GM12892 (cell line): ENCODE results near the gene SCAP.

ENCODE experiments used
- DNase-seq: peaks from one replicate; pipeline ENCODE4 v3.0.0; 2011; ENCODE audit not compliant: insufficient read length
- FAIRE-seq: peaks from 2 replicates; lab custom pipeline; 2011; peaks lifted over from hg19 to GRCh38; lab: Jason Lieb, UNC
- POLR2A ChIP-seq: IDR thresholded peaks from 2 replicates; pipeline ENCODE4 v1.6.1; 2011; ENCODE audit warnings: low read depth, low read length, control low read depth
- POLR2AphosphoS5 ChIP-seq: IDR thresholded peaks from 2 replicates; pipeline ENCODE4 v1.6.1; 2011; ENCODE audit warnings: low read depth, low read length, control low read depth
- TAF1 ChIP-seq: IDR thresholded peaks from 2 replicates; pipeline ENCODE4 v1.6.1; 2011; ENCODE audit warnings: low read depth, mild to moderate bottlenecking, control low read depth, low read length, borderline replicate concordance

SCAP gene

DNA sequence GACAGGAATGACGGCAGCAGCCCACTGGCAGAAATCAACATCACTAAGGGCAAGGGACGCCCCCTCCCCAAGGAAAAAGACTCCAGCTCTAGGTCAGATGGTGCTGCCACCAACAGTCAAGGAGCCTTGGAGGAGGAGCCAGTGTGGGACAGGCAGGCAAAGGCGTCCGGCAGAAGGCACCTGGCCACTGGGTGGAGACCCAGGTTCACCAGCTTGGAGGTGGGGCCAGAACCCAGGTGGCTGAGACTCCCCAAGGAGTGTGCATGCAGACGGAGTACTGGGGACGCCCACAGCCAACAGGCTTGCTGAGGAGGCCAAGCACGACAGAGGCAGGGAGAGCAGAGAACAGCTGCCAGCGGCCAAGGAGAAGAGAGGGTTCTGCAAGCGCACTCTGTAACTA, 59.7 kb downstream of the SCAP start:
- FAIRE-seq (no peak), DNase-seq (no peak)
- TF ChIP-seq POLR2AphosphoS5 (no peak), POLR2A (no peak), TAF1 (no peak)

- TF ChIP-seq TAF1 (no peak), POLR2AphosphoS5 (no peak), POLR2A (no peak)
- FAIRE-seq = no peak
These were observed 60.8 kb downstream of the SCAP start for GRCh38 chr3:47414666-47415587.

GRCh38 chr3:47414161-47414564, 61.6 kb downstream of the SCAP start:
- DNase-seq = no peak
- FAIRE-seq = no peak
- no peak for TF ChIP-seq POLR2AphosphoS5
- TF ChIP-seq POLR2A = no peak
- TF ChIP-seq TAF1 = no peak

More at GRCh38 chr3:47414666-47415587, 60.8 kb downstream of the SCAP start:
- no peak for DNase-seq

- DNase-seq = no peak
- FAIRE-seq = no peak
- TF ChIP-seq POLR2AphosphoS5 = no peak
- no peak for TF ChIP-seq POLR2A
- TF ChIP-seq TAF1 = no peak
These were observed 62.0 kb downstream of the SCAP start for GRCh38 chr3:47413751-47414150.

DNA sequence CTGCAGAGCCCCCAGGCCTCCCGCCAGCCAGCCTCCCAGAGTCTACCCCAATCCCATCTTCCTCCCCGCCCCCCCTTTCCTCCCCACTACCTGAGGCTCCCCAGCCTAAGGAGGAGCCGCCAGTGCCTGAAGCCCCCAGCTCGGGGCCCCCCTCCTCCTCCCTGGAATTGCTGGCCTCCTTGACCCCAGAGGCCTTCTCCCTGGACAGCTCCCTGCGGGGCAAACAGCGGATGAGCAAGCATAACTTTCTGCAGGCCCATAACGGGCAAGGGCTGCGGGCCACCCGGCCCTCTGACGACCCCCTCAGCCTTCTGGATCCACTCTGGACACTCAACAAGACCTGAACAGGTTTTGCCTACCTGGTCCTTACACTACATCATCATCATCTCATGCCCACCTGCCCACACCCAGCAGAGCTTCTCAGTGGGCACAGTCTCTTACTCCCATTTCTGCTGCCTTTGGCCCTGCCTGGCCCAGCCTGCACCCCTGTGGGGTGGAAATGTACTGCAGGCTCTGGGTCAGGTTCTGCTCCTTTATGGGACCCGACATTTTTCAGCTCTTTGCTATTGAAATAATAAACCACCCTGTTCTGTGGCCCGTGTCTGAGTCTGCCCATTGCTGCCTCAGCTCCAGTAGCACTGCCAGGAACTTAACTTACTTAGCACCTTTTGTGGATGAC, 62.8 kb downstream of the SCAP start:
- no peak for FAIRE-seq
- no peak for DNase-seq
- no peak for TF ChIP-seq POLR2A
- TF ChIP-seq POLR2AphosphoS5 = no peak; the same call in 1 of the 2 replicates
- no peak for TF ChIP-seq TAF1

GRCh38 chr3:47412453-47412756, 63.3 kb downstream of the SCAP start:
- no peak for DNase-seq
- TF ChIP-seq POLR2AphosphoS5 (no peak), POLR2A (no peak), TAF1 (no peak)
- FAIRE-seq = no peak

DNA sequence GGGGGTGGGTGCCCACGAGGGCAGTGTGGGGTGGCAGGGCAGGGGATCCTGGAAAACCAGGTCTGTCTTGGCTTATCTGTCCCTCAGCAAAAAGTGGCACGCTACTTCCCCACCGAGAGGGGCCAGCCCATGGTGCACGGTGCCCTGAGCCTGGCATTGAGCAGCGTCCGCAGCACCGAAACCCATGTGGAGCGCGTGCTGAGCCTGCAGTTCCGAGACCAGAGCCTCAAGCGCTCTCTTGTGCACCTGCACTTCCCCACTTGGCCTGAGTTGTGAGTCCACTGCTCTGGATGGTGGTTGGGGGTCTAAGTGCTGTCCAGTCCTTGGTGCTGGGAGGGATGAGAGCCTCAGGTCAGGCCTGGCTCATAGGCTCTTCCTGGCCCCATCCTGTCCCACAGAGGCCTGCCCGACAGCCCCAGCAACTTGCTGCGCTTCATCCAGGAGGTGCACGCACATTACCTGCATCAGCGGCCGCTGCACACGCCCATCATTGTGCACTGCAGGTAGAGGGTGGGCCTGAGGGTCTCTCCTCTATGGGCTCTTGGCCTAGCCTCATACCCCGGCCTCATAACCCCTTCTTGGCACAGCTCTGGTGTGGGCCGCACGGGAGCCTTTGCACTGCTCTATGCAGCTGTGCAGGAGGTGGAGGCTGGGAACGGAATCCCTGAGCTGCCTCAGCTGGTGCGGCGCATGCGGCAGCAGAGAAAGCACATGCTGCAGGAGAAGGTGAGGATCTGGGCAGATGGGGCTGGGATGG, 63.9 kb downstream of the SCAP start:
- DNase-seq = no peak
- TF ChIP-seq TAF1 = no peak
- TF ChIP-seq POLR2AphosphoS5 = no peak; the same call in 1 of the 2 replicates
- no peak for FAIRE-seq

- no peak for DNase-seq
- FAIRE-seq = no peak
- TF ChIP-seq POLR2AphosphoS5 = no peak
- TF ChIP-seq TAF1 = no peak
- no peak for TF ChIP-seq POLR2A
These were observed 64.7 kb downstream of the SCAP start for GRCh38 chr3:47410801-47411646.

- FAIRE-seq (no peak), DNase-seq (no peak)
- TF ChIP-seq POLR2AphosphoS5 = no peak
- no peak for TF ChIP-seq POLR2A
- TF ChIP-seq TAF1 = no peak
These were observed 65.4 kb downstream of the SCAP start for GRCh38 chr3:47410417-47410720.

DNA sequence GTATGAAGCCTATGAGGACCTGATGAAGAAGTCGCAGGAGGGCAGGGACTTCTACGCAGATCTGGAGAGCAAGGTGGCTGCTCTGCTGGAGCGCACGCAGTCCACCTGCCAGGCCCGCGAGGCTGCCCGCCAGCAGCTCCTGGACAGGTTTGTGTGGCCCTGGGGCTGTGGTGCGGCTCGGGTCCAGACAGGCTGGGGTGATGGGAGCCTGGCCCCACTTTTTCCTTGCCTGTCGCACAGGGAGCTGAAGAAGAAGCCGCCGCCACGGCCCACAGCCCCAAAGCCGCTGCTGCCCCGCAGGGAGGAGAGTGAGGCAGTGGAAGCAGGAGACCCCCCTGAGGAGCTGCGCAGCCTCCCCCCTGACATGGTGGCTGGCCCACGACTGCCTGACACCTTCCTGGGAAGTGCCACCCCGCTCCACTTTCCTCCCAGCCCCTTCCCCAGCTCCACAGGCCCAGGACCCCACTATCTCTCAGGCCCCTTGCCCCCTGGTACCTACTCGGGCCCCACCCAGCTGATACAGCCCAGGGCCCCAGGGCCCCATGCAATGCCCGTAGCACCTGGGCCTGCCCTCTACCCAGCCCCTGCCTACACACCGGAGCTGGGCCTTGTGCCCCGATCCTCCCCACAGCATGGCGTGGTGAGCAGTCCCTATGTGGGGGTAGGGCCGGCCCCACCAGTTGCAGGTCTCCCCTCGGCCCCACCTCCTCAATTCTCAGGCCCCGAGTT, 65.9 kb downstream of the SCAP start:
- DNase-seq (no peak), FAIRE-seq (no peak)
- TF ChIP-seq POLR2AphosphoS5 (no peak), TAF1 (no peak), POLR2A (no peak)

- DNase-seq = no peak
These were observed 66.5 kb downstream of the SCAP start for GRCh38 chr3:47409284-47409683.

More at GRCh38 chr3:47409284-47409683, 66.5 kb downstream of the SCAP start:
- TF ChIP-seq POLR2AphosphoS5 = no peak
- TF ChIP-seq TAF1 = no peak
- TF ChIP-seq POLR2A = no peak
- no peak for FAIRE-seq
